ENCODE data around the gene SMIM36.
"Not testable (repeated sequence)": the region's sequence is repeated elsewhere in the genome, so short reads cannot be mapped to it uniquely, and the experiment has no call there.

The SMIM36 gene

DNA sequence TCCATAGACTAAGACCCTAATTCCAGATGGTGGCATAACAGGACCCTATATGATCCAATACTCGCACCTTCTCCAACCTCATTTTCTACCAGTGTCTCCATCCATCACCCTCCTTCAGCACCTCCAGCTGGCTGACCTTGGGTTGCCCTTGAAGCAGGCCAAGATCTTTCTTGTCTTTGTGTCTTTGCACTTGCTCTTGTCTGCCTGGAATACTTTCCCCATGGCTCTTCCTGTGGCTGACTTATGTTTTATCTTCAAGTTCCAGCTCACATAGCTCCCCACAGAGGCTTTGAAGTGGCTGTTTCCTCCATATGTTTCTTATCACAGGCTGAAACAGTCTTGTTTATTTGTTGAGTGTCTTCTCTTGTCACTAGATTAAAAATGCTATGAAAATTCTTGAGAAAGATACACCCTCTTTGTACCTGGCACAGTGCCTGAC lies 60.0 kb downstream of the SMIM36 start:
- peaks cover 1% of the 10 kb centered on the region for H3K27me3 Mint-ChIP-seq
- peaks cover 5% of the 10 kb centered on the region for H3K4me1 Mint-ChIP-seq
- H3K4me3 Mint-ChIP-seq = no peak overlapping the region
- no peaks in the 10 kb centered on the region for H3K36me3 Mint-ChIP-seq
- H3K27ac Mint-ChIP-seq = no peak overlapping the region
- H3K9me3 Mint-ChIP-seq = peaks cover 5% of the 10 kb centered on the region

DNA sequence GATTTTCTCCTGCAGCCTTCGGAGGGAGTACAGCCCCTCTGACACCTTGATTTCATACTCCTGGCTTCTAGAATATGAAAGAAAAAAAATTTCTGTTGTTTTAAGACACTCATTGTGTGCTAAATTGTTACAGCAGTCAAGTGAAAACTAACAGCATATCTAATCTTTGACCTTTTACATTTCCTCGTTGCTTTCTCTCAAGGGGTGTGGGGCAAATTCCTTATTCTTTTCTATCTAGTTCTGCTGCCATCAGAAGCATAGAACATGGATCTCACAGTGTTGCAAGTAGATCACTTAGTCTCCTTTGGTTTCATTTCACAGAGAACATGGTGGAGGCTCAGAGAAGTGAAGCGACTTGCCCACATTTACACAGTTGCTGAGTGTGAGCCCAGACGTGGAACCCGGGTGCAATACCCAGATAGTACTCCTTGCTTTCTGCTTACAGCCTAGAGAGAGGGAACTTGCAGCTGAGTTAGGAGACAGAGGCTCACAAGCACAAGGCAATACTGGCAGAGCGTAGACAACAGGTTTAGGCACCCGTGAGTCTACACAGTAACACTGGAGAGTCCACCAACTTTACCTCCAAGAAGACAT lies 60.9 kb downstream of the SMIM36 start:
- Mint-ChIP-seq H3K27me3 (peaks cover 1% of the 10 kb centered on the region), H3K4me3 (no peak overlapping the region), H3K9me3 (peaks cover 5% of the 10 kb centered on the region)

DNA sequence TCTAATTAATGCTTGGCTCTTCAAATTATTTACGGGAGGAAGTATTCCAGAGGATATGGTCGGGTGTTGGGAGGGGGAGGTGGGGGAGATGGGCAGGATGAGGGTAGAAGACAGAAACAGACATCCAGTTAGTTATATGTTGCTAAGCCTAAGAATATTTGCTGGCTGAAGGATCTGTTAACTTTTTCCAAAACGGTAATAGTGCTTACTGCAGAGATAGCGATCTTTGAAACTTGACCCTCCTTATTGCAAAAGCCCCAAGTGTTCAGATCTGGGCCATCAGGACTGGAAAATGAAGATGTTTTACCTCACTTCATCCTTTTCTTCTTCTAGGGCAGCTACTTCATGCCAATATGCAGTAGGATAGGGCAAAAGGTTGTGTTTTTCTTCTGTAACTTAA lies 62.6 kb downstream of the SMIM36 start:
- peaks cover 5% of the 10 kb centered on the region for H3K4me1 Mint-ChIP-seq
- no peaks in the 10 kb centered on the region for H3K36me3 Mint-ChIP-seq
- H3K9me3 Mint-ChIP-seq = peaks cover 5% of the 10 kb centered on the region
- H3K27ac Mint-ChIP-seq = no peak overlapping the region
- no peak overlapping the region for H3K4me3 Mint-ChIP-seq
- peaks cover 1% of the 10 kb centered on the region for H3K27me3 Mint-ChIP-seq

More for the DNA sequence above, 60.9 kb downstream of the SMIM36 start:
- peaks cover 5% of the 10 kb centered on the region for H3K4me1 Mint-ChIP-seq
- no peaks in the 10 kb centered on the region for H3K36me3 Mint-ChIP-seq
- H3K27ac Mint-ChIP-seq = no peak overlapping the region

DNA sequence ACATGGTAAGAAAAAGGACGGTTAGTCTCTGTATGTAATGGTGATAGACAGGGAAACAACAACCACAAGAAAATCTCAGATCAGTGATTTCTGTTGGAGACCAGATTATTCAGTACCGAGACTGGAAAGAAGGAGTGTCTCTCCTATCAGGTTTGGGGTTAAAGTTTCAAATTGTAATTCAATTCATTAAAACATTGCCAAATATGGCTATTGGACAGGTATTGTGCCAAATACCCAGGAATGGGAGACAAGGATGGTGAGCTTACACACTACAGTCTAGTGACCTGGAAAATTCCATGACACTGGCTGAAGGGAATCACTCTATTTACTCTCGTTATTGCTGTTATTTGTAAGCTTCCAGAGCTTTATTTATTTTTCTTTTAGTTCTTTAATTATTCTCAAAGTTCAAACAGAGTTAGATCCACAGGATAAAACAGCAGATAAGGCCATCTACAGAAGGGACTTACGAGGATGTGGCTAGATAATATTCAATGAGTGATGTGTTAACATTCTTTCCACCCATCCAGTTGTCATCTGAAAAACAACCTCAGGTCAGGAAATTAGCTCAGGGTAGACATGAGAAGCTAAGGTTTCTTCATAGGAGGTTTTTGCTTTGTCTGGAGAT lies 64.6 kb downstream of the SMIM36 start:
- Mint-ChIP-seq H3K27me3 (peaks cover 1% of the 10 kb centered on the region), H3K36me3 (no peaks in the 10 kb centered on the region), H3K9me3 (peaks cover 5% of the 10 kb centered on the region), H3K4me1 (peaks cover 5% of the 10 kb centered on the region), H3K4me3 (no peak overlapping the region), H3K27ac (no peak overlapping the region)

DNA sequence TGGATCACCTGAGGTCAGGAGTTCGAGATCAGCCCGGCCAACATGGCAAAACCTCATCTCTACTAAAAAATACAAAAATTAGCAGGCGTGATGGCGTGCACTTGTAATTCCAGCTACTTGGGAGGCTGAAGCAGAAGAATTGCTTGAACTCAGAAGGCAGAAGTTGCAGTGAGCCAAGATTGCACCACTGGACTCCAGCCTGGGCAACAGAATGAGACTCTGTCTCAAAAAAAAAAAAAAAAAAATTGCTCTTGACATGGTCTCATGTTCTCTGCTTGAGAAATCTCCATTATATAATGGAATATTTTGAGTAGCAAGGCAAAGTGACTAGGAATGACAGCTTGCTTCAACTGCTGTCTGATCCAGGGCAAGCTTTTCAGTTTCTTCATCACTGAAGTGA lies 65.2 kb downstream of the SMIM36 start:
- not testable (repeated sequence) for H3K9me3 Mint-ChIP-seq, H3K27me3 Mint-ChIP-seq, H3K4me1 Mint-ChIP-seq, H3K4me3 Mint-ChIP-seq, H3K36me3 Mint-ChIP-seq, H3K27ac Mint-ChIP-seq

DNA sequence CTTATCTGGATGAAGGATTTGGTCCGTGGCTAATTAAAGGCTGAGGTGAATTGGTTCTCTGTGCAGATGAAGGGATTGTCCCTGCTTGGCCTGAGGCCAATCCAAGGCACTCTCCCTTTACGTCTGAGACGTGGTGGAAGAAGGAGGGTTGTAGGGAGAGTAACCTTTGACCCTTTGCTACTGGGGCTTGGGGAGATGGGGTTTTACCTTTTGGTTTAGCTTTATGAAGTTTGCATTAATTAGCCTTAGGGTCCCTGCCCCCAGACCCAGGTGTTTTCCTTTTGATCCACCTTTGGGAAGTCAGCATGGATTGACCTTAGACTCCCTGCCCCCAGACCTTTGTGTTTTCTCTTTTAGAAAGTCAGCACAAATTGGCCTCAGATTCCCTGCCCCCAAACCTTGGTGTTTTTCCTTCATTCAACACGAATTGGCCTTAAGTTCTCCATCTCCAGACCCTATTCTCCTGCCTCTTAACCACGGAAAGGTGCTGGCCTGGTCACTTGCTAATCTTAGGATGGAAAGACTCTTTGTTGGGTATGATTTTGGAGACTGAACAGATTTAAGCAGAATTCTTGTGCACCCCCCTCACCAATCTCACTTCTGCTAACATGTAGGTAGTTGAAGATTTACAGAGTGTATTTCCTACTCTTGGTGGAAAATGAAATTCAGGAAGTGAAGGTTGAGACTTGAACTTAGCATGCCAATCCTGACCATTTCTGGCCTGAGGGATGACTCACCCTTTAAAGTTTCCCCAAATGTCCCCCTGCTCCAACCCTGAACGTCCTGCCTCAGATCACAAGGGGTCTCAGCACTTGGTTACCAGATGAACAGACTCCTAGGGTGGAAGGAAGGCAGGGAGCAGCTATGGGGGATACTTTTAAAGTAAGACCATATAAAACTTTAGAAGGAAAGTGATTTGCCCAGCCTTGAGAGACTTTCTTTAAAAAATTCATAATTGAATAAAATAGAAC lies 66.5 kb downstream of the SMIM36 start:
- no peaks in the 10 kb centered on the region for H3K36me3 Mint-ChIP-seq
- peaks cover 1% of the 10 kb centered on the region for H3K27me3 Mint-ChIP-seq
- H3K4me3 Mint-ChIP-seq = no peak overlapping the region
- no peak overlapping the region for H3K27ac Mint-ChIP-seq
- H3K9me3 Mint-ChIP-seq = peaks cover 5% of the 10 kb centered on the region
- H3K4me1 Mint-ChIP-seq = no peaks in the 10 kb centered on the region

DNA sequence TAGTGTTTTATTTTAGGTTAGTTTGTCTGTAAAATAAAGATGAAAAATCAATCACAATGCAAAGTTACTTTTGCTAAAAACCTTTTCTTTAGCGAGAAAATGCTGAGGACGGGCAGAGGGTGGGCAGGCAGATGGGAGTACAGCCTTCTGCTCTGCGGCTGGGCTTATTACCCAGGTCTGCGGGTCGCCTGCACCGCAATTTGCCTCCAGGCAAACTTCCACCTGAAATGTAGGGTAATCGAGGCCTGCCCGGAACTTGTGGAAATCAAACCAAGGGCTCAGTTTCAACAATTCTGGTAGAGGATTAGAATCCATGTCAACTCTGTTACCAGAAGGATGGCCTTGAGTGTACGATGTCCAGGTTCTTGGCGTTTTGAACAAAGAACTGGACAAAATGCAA lies 67.3 kb downstream of the SMIM36 start:
- no peaks in the 10 kb centered on the region for H3K4me1 Mint-ChIP-seq
- no peak overlapping the region for H3K4me3 Mint-ChIP-seq
- peaks cover 5% of the 10 kb centered on the region for H3K9me3 Mint-ChIP-seq
- no peaks in the 10 kb centered on the region for H3K36me3 Mint-ChIP-seq
- no peak overlapping the region for H3K27ac Mint-ChIP-seq
- peaks cover 1% of the 10 kb centered on the region for H3K27me3 Mint-ChIP-seq

DNA sequence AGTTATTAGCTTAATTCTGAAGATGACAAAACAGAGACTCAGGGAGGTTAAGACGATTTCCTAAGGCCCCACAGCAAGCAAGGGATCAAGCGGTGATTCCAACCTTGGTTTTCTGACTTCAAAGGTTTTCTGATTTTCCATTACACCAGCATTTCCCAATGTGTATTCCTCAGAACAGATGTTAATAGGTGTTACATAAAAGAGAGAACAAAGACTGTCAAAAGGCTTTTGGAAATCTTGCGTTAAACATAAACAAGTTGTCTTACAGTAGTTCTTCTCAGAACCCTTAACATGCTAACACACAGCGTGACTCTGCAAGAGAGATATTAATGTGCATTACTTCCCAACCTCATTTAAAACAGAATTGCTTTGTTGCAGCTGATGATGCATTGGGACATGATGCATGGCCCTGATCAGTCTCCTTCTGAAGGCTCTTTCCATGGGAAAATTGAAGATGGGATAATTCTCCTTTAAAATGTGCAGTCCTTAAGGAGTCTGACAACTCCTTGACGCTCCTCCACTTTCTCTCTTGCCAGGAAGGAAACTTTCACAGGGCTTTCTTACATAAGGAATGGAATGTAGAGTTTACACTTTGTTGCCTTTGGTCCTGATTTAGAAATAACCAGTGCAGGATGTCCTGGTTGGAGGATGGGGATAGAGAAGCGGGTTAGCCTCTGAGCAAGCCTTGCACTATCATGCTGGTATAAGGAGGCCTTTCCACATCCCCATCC lies 68.1 kb downstream of the SMIM36 start:
- Mint-ChIP-seq H3K27me3 (peaks cover 1% of the 10 kb centered on the region), H3K27ac (no peak overlapping the region), H3K36me3 (no peaks in the 10 kb centered on the region), H3K4me1 (no peaks in the 10 kb centered on the region), H3K9me3 (peaks cover 5% of the 10 kb centered on the region), H3K4me3 (no peak overlapping the region)

DNA sequence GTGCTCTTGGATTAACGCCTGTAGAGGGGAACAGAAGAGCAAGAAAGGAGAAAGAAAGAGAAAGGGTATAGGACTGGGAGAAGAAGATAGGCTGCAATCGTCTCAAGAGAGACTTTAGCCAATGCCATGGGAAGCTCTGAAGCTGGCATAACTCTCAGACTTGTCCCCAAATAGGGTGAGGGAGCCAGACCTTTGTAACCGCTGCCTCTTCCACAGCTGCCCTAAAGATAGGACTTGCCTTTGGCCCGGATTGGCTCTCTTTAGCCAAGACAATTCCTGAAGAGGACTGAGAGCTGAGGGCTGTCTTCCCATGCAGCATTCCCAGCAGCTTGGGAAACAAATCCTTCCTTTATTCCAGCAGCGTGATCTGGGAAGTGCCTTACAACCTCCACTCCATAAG lies 68.8 kb downstream of the SMIM36 start:
- Mint-ChIP-seq H3K4me3 (no peak overlapping the region), H3K27ac (no peak overlapping the region), H3K27me3 (peaks cover 2% of the 10 kb centered on the region), H3K9me3 (no peaks in the 10 kb centered on the region), H3K4me1 (peaks cover 2% of the 10 kb centered on the region), H3K36me3 (no peaks in the 10 kb centered on the region)

DNA sequence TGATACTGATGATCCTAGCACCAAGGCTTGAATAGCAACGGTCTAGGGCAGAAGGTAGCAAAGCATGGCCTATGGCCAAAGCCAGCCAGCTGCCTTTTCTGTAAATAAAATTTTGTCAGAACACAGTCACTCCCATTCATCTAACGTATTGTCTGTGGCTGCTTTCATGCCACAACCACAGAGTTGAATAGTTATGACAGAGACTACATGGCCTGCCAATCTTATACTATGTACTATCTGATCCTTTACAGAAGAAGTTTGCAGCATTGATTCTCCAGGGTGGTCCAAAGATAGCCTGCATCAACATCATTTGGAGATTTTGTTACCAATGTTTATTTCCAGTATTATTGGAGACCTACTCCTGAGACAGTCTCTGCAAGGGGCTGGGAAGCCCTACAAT lies 69.7 kb downstream of the SMIM36 start:
- Mint-ChIP-seq H3K27ac (no peak overlapping the region), H3K4me3 (no peak overlapping the region), H3K36me3 (no peaks in the 10 kb centered on the region), H3K9me3 (no peaks in the 10 kb centered on the region), H3K27me3 (peaks cover 2% of the 10 kb centered on the region), H3K4me1 (peaks cover 4% of the 10 kb centered on the region)

DNA sequence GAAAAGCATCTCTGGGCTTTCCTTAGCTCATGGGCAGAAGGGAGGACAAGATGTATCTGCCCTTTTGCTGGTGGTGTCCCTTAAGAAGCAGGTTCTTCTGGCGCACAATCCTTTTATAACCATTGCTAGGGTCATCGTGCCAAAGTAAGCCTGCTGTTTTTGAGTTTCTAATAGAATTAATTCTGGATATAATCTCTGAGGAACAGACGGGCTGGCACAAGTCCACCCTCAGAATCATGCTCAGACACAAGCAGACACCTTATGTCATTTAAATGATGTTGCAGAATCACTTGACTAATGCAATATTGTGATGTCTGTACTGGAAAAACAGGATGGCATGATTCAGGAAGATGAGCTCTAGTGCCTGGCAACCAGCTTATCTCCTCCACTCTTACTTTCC lies 70.9 kb downstream of the SMIM36 start:
- Mint-ChIP-seq H3K27me3 (peaks cover 2% of the 10 kb centered on the region), H3K4me3 (no peak overlapping the region), H3K4me1 (peaks cover 4% of the 10 kb centered on the region), H3K9me3 (no peaks in the 10 kb centered on the region), H3K27ac (no peak overlapping the region), H3K36me3 (no peaks in the 10 kb centered on the region)

DNA sequence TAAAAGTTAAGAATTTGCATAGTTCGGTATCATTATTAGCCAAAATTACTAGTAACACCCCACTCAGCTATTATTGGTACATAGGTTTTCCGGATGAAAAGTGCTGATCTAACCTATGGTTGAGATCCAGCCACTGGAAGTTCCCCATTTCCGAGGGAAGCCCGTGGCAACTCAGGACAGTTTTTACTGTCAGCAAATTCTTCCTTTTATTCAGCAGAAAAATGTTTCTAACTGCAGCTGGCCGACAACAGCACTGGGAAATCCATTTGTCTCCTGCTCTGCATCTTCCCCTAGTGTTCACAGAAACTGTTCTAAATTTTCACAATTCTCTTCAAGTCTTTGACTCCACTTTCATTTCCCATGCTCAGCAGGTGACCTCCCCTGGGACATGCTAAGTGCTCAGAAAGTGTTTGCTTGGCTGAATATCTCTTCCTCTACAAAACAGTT lies 74.1 kb downstream of the SMIM36 start:
- no peaks in the 10 kb centered on the region for H3K9me3 Mint-ChIP-seq
- no peaks in the 10 kb centered on the region for H3K36me3 Mint-ChIP-seq
- H3K27me3 Mint-ChIP-seq = peaks cover 2% of the 10 kb centered on the region
- peaks cover 14% of the 10 kb centered on the region for H3K4me1 Mint-ChIP-seq
- H3K4me3 Mint-ChIP-seq = no peak overlapping the region
- no peak overlapping the region for H3K27ac Mint-ChIP-seq

DNA sequence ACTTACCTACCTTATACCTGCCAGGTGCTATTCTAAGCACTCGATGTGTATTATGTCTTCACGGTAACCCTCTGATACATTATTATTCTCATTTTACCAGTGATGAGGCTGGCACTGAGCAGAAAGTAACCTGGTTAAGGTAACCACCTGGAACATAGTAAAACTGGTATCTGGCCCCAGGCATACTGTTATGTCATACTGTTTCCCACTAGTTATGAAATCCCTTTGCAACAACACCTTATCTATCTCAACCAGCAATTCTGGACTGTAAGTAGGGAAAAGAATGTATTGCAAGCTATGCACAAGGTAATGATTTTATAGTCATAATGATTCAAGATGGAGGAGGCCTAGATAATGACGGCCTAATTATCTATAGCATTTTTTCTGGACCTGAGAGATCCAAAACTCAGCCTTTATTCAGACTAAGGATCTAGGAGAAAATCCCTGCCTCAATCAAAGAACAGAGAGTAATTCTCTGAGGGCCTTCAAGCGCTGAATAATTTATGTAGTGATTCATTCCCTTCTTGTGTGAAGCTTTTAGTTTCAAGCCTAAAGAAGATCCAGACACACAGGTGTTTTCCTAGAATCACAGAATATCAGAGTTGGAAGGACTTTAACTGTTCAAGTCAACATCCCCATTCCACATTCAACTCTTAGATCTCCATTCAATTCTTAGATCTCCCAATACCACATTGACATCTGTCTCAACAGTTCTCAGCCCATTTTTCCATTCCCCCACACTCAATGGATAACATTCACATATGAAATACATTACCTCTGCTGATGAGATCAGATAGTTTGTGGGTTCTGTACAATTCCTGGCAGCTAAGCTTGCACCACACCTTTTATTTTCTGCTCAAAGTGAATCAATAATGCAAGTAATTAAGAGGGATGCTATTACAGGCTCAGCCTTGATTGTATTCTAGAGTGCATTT lies 74.8 kb downstream of the SMIM36 start:
- Mint-ChIP-seq H3K4me3 (no peak overlapping the region), H3K9me3 (no peaks in the 10 kb centered on the region), H3K36me3 (no peaks in the 10 kb centered on the region), H3K4me1 (peaks cover 17% of the 10 kb centered on the region), H3K27ac (no peak overlapping the region), H3K27me3 (peaks cover 2% of the 10 kb centered on the region)

DNA sequence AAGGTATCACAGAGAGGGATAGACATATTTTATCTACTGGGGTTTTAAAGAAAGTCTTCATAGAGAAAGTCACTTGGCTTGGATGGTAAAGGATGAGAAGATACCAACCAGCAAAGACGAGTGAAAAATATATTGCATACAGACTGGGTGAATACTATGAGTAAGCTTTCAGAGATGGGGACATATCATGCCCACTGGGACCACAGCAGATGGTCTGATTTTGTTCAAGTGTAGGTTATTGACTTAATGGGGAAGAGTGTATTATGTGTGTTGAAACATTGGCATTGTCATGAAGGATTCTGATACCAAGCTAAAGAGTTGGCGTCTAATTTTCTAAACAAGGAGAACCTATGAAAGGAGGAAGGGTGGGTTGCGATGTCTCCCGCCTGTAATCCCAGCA lies 75.8 kb downstream of the SMIM36 start:
- no peaks in the 10 kb centered on the region for H3K36me3 Mint-ChIP-seq
- H3K9me3 Mint-ChIP-seq = no peaks in the 10 kb centered on the region
- no peak overlapping the region for H3K27ac Mint-ChIP-seq
- peaks cover 2% of the 10 kb centered on the region for H3K27me3 Mint-ChIP-seq
- H3K4me1 Mint-ChIP-seq = peaks cover 18% of the 10 kb centered on the region
- no peak overlapping the region for H3K4me3 Mint-ChIP-seq

Measured in activated naive CD4-positive, alpha-beta T cell treated with anti-CD3 and anti-CD28 coated beads, Interleukin-2, amount 50 U/mL, for 24 hours (primary cell).